ENCODE data around the gene MCEMP1.

The MCEMP1 gene

DNA sequence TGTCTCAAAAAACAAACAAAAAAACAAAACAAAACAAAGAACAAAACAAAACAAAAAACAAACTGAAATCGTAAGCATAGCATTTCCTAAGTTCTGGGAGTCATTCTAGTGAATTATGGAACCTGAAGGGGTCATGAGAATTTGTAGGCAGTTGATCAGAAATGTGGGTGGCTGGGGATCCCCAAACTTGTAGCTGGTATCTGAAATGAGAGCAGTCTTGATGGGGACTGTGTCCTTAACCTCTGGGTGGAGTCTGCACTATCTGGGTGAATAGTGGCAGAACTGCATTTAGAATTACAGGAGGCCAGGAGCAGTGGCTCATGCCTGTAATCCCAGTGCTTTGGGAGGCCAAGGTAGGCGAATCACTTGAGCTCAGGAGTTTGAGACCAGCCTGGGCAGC lies 48.9 kb downstream of the MCEMP1 start:
- DNase-seq (ENCODE audit: low spot score) = no peak
- FAIRE-seq = no peak

DNA sequence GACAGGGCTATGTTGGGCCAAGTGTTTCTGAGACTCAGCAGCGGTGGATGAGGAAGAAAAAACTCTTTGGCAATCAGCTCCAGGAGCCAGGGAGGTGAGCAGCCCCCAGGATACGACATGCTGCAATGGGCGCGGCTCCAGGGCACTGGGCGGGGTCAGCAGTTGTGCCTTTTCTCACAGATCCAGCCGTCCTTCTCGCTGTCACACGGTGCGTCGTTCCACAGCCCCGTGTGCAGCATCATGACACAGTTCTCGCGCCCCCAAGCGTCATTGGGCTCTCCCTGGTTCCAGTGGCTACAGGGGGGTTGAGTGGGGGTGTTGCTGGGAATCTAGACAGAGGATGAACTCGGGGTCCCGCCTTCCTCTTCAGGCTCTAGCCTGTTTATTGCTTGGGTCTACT lies 52.3 kb downstream of the MCEMP1 start:
- FAIRE-seq = no peak
- DNase-seq (ENCODE audit: low spot score) = no peak
